ENCODE measurements around the gene ELMO1.

GRCh38 chr7:36878288-36878687, 570.4 kb downstream of the ELMO1 start:
- TF ChIP-seq CTCF (conservative IDR thresholded peaks at IDR 0.05; ENCODE audit: low read depth, low read length) (no peak), EZH2 (IDR thresholded peaks at IDR 0.05; ENCODE audit: borderline replicate concordance, low read depth, low read length, poor library complexity, severe bottlenecking) (no peak)

All from A673 (cell line).